Activated CD4-positive, alpha-beta T cell treated with anti-CD3 and anti-CD28 coated beads, Interleukin-2, amount 50 U/mL, for 1 hour (primary cell): ENCODE data around the gene TGM2.

ENCODE experiments used
- DNase-seq: peaks from one replicate; pipeline ENCODE4 v3.0.0-alpha.2; 2020

TGM2 gene

DNA sequence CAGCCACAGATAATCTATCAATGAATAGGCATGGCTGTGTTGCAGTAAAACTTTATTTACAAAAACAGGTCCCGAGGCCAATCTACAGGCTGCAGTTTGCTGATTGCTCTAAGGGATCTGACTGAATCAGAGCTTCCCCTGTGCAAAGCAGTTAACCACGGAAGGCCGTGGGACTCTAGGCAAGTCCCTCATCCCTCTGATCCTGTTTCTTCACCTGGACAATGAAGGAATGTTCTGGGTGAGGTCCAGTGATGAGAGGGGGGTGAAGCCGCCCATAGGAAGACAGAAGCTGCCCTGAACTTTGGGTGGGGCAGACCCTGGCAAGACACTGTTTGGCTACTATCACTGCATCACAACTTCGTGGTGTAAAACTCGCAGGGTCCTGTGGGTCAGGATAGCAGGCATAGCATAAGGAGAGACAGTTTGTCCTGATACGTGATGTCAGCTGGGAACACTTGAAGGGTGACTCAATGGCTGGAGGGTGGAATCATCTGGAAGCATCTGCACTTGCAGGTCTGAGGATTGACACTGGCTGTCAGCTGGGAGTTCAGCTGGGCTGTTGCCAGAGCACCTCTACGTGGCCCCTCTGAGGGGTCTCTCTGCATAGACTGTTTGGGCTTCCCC, 33.3 kb upstream of the TGM2 start:
- no peak for DNase-seq

DNA sequence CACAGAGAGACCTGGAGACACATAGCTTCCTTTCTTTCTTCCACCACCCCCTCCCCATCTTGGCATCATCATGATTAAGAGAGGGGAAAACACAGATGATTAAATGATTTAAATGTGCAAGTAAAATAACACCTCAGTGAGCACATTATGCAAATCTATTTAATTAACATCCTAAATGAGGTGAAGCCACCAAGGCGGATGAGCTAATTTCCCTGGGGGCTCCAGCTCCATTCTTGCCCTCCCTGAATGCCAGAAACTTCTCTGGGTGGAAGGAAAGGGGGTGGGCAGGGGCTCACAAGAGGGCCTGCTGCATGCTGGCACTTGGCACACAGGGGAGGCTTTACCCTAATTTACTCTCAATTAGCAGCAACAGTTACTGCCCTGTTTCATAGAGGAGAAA, 32.5 kb upstream of the TGM2 start:
- DNase-seq = no peak

DNA sequence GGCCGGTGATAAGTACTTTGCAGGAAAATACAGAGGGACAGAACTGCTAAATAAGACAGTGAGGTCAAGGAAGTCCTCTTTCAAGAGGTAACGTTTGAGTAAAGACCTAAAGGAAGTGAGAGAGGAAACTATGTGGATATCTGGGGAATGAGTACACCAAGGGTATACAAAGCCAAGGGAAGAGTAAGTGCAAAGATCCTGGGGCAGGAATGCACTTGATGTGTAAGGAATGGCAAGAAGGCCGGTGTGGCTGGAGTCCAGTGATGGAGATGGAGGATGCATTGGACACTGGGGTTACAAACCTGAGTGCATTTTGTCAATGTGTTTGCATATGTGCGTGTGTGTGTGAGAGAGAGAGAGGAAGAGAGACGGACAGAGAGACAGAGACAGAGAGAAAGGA, 32.1 kb upstream of the TGM2 start:
- no peak for DNase-seq

- DNase-seq = no peak
Observed at GRCh38 chr20:38196592-38196991, 31.5 kb upstream of the TGM2 start.

- no peak for DNase-seq
Observed at GRCh38 chr20:38196076-38196475, 31.0 kb upstream of the TGM2 start.

- DNase-seq = no peak
Observed at GRCh38 chr20:38195521-38195920, 30.5 kb upstream of the TGM2 start.

DNA sequence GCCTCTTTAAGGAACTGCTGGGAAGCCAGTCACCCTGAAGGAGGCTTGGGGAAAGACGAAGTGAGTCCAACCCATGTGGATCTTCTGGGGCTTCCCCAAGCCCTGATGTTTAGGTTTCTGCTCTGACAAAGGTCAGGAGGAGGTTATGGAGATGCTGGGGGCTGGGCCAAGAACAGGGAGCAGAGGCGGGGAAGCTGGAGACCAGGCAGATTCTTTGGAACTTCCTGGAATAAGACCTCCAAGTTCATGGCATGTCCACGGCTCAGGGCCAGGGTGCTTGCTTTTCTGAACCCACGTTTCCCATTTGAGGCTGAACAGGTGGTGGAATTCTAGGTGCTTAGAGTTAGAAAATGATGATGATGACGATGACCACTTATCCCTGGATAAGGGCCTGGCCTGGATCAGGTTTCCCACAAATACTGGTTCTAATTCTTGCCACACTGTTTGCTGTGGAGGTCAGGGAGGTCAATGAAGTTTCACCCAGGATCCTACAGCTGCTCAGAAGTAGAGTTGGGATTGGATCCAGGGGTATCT, 30.0 kb upstream of the TGM2 start:
- DNase-seq = no peak

DNA sequence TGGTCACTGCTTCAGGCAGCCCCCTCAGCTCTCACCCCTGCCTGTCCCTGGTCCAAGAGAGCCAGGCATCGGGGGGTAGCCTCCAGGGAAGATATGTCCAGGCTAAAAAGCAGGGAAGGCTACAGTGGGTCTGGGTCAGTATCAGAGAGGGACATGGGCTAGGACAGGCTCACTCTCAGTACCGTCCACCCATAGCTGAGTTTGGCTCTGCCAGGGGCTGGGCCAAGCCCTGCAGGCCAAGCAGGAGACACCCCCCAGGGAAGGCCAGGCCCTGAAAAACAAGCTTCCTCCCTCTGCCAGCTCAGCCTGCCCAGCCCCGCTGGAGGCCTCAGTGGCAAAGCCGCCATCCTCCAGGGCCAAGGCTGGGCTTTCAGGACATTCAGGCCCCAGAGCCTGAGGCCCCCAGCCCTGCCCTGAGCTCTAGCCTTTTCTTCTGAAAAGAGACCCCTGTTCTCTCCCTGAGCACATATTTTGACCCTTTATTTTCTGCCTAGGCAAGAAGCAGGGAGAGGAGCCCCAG, 28.6 kb upstream of the TGM2 start:
- no peak for DNase-seq

DNA sequence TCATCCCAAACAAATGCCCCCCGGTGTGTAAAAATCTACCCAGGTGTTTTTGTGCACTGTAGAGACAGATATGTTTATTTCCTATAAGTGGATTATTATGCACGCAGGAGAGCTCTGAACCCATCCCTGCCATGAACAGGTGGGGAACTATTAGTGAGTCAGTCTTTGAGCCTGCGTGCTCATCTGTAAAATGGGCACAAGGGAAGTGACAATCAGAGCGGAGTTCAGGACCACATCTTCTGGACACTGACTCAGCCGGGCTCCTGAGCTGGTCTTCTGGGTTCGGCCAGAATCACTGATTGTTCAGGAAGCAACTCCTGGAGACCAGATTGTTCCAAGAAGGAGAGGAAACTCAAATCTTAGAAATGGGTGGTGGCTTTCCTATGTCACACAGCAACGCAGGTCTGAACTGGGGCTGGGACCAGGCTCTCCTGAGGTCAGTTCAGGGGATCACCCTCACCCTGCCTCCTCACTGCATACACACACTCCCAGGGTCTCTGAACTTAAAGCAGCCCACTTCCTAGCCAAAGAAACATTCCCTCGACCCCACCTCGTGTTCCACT, 27.3 kb upstream of the TGM2 start:
- no peak for DNase-seq

DNA sequence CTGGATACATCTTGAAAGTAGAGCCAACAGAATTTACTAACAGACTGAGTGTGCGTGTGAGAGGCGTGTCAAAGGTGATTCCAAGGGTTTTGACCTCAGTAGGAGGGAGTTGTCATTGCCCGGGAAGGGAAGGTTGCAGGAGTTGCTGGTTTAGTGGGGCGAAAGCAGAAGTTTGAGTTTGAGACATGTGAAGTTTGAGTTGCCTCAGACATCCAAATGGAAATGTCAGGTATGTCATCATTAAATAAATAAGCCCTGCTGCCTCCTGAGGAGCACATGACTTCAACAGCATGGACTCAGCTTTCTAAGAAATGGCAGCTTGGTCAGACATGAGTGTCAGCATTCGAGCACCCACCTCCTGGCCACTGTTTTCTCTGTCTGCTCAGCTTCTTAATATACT, 26.6 kb upstream of the TGM2 start:
- no peak for DNase-seq

DNA sequence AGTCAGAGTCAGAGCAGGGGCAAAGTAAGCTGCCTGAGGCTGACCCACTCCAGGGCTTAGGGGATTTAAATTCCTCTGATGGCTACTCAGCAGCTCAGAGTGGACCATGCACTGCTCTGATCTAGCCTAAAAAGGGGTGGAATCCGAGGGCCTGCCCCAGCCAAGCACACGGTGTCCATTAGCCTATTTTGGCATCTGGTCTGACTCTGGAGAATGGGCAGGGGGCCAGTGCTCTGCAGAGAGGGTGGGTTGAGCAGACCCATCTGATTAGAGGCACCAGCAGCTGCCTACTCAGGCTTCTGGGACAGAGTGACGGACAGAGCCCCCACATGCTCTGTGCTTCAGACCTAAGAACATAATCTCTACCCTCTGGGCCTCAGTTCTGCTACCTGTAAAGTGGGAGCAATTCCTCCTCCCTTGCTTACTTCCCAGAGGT, 25.9 kb upstream of the TGM2 start:
- no peak for DNase-seq

DNA sequence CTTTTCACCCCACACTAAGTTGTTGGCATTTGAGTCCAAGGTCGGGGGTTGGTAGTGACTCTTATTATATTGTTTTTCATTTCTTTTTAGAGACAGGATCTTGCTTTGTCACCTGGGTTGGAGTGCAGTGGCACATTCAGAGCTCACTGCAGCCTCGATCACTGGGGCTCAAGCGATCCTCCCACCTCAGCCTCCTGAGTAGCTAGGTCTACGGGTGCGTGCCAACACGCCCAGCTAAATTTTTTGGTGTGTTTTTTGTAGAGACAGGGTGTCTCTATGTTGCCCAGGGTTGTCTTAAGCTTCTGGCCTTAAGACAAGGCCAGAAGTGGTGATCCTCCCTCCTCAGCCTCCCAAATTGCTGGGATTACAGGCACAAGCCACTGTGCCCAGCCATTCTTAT, 25.1 kb upstream of the TGM2 start:
- DNase-seq = no peak

- DNase-seq = no peak
Observed at GRCh38 chr20:38187517-38187916, 22.4 kb upstream of the TGM2 start.

- DNase-seq = no peak
Observed at GRCh38 chr20:38186788-38187221, 21.7 kb upstream of the TGM2 start.

DNA sequence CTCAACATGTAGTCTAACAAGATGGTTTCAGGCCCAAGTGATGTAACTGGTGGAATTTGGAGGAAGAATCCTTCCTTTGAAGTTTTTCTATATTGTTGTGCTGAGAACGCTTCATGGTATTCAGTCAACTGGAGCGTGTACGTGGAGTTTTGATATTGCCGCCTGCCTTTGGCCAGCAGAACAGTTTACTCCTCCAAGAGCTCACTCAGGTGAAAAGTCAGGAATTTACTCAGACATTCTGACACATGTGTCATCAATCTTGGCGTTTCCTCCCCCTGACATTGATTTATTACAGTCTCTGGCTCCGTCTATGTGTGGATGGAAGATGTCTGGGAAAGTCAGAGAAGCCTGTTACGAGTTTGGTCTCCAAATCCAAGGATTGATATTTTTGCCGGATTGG, 19.0 kb upstream of the TGM2 start:
- no peak for DNase-seq

- DNase-seq = no peak
Observed at GRCh38 chr20:38181971-38182370, 16.9 kb upstream of the TGM2 start.

- no peak for DNase-seq
Observed at GRCh38 chr20:38181207-38181801, 16.2 kb upstream of the TGM2 start.

DNA sequence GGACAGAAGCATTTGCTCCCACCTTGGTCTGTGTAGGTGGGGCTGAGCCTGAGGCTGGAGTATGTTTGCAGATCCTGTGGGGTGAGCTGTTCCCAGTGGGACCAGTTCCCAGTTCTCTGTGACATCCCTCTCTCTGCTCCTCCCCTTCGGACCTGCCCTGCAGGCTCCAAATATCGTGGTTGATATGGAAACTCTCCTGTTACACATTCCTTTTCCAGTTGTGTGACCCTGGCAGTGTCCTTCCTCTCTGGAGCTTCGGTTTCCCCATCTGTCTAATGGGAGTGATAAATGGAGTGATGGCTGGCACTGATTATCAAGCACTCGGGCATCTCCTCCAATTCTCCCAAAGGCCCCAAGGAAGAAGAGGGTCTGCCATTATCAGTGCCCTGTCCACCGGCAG, 15.7 kb upstream of the TGM2 start:
- DNase-seq = no peak

DNA sequence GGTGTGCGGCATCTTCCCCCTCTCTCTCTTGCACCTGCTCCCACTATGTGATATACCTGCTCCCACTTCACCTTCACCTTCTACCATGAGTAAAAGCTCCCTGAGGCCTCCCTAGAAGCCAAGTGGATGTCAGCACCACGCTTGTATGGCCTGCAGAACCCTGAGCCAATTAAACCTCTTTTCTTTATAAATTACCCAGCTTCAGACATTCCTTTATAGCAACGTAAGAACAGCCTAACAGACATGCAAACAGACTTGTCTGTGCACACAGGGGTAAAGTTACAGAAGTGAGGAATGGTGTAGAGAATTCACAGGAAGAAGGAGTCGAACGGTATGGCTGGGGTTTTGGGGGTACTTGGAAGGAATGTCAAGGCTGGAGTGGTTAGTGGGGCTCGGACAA, 14.8 kb upstream of the TGM2 start:
- DNase-seq = no peak

- no peak for DNase-seq
Observed at GRCh38 chr20:38178581-38178980, 13.5 kb upstream of the TGM2 start.

DNA sequence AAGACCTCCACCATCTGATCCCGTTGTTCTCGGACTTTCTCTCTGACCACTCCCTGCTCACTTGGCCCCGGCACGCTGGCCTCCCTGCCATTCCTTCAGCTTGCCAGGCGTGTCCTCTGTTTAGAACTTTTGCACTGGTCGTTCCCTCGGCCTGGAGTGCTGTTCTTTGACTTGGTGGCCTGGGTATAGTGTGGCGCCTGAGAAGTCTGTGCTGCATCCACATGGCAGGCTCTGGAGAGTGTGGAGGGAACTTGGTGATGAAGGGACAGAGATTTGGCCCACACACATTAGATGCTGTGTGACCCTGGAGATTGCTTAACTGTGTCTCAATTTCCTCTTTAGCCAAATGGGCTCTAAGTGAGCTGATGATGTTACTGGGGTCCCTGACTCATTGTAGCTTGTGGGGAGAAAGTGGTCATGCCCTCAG, 13.0 kb upstream of the TGM2 start:
- DNase-seq = no peak

DNA sequence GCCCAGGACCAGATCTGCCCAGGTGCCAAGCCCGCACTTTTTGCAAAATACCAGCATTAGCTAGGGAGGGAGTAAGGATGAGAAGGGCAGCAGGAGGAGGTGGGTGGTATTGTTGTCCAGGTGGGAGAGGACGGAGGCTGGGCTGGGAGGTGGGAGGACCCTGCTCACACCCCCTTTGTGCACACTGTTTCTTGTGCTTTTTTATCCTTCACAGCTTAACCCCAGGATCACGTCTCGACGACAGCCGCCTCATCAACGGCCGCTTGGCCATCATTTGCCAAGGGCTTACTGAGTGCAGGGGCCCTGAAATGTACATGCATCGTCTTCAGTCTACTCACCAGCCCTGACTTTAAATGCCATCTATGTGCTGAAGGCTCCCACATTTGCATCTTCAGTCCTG, 12.1 kb upstream of the TGM2 start:
- DNase-seq = no peak

GRCh38 chr20:38175304-38176180, 10.5 kb upstream of the TGM2 start:
- no peak for DNase-seq
